H4 (cell line): ENCODE measurements around the gene GPC6. TPM values are rescaled to one million over a fixed set of nuclear protein-coding genes. Genes with fewer than 3 reads are reported as not detected.

Source experiments
- DNase-seq: peaks from one replicate; pipeline ENCODE4 v3.0.0-alpha.2; 2015; ENCODE audit warnings: low spot score
- total RNA-seq: library from RNA; depleted of rRNA; stranded (reverse); fragments of >200 nt; shearing (Covaris generic); gene quantifications from 2 replicates; pipeline ENCODE4 v1.2.3, GENCODE V29; 2014

GPC6 gene
- total RNA-seq, 1 experiment from 2014 or later = 9.9 TPM

- DNase-seq = no peak
These were observed 41.9 kb downstream of the GPC6 start for GRCh38 chr13:93268327-93269028.

- DNase-seq = no peak
These were observed 44.4 kb downstream of the GPC6 start for GRCh38 chr13:93270769-93271742.

- DNase-seq = no peak
These were observed 53.4 kb downstream of the GPC6 start for GRCh38 chr13:93279982-93280381.

- DNase-seq = no peak
These were observed 54.1 kb downstream of the GPC6 start for GRCh38 chr13:93280688-93281087.

- no peak for DNase-seq
These were observed 56.6 kb downstream of the GPC6 start for GRCh38 chr13:93283255-93283654.

- DNase-seq = no peak
These were observed 57.5 kb downstream of the GPC6 start for GRCh38 chr13:93284064-93284463.

GRCh38 chr13:93286047-93286446, 59.4 kb downstream of the GPC6 start:
- no peak for DNase-seq

- DNase-seq = no peak
These were observed 62.4 kb downstream of the GPC6 start for GRCh38 chr13:93289053-93289452.

- DNase-seq = no peak
These were observed 63.2 kb downstream of the GPC6 start for GRCh38 chr13:93289842-93290241.

GRCh38 chr13:93290503-93290902, 63.9 kb downstream of the GPC6 start:
- DNase-seq = no peak

GRCh38 chr13:93292366-93292765, 65.8 kb downstream of the GPC6 start:
- no peak for DNase-seq

GRCh38 chr13:93293710-93294109, 67.1 kb downstream of the GPC6 start:
- no peak for DNase-seq

- no peak for DNase-seq
These were observed 70.0 kb downstream of the GPC6 start for GRCh38 chr13:93296584-93296983.

- no peak for DNase-seq
These were observed 72.1 kb downstream of the GPC6 start for GRCh38 chr13:93298713-93299112.

- no peak for DNase-seq
These were observed 77.5 kb downstream of the GPC6 start for GRCh38 chr13:93304134-93304533.

GRCh38 chr13:93304868-93305613, 78.4 kb downstream of the GPC6 start:
- DNase-seq = no peak

- no peak for DNase-seq
These were observed 79.3 kb downstream of the GPC6 start for GRCh38 chr13:93305886-93306285.

- no peak for DNase-seq
These were observed 80.5 kb downstream of the GPC6 start for GRCh38 chr13:93307136-93307535.

GRCh38 chr13:93307651-93308050, 81.0 kb downstream of the GPC6 start:
- no peak for DNase-seq

GRCh38 chr13:93309886-93310523, 83.4 kb downstream of the GPC6 start:
- no peak for DNase-seq

GRCh38 chr13:93316841-93317240, 90.2 kb downstream of the GPC6 start:
- no peak for DNase-seq
